Ascending aorta (tissue), 2 donors: ENCODE data around the gene MCC. TPM values are rescaled to one million over a fixed set of nuclear protein-coding genes. Genes with fewer than 3 reads are reported as not detected.

Experiments used
- DNase-seq, 2 donors: peaks; one replicate each; pipeline ENCODE4 v3.0.0-alpha.2; 2019; ENCODE audit warnings: low spot score in 2 of 2
- H3K27ac ChIP-seq, 2 donors: fragments of 200-600 bp; sonication (generic); one replicate each; pipeline ENCODE4 v1.5.1; 2016 to 2017; ENCODE audit warnings: mild to moderate bottlenecking in 1 of 2
- H3K27me3 ChIP-seq: fragments of 200-600 bp; sonication (generic); one replicate; pipeline ENCODE4 v1.5.1; 2017
- H3K36me3 ChIP-seq, 2 donors: fragments of 200-600 bp; sonication (generic); one replicate each; pipeline ENCODE4 v1.5.1; 2016
- H3K4me1 ChIP-seq, 2 donors: fragments of 200-600 bp; sonication (generic); one replicate each; pipeline ENCODE4 v1.5.1; 2016 to 2017; ENCODE audit warnings: mild to moderate bottlenecking in 1 of 2
- H3K4me3 ChIP-seq, 2 donors: fragments of 200-600 bp; sonication (generic); one replicate each; pipeline ENCODE4 v1.5.1; 2016 to 2017; ENCODE audit warnings: mild to moderate bottlenecking in 1 of 2
- H3K9me3 ChIP-seq, 2 donors: fragments of 200-600 bp; sonication (generic); one replicate each; pipeline ENCODE4 v1.5.1; 2016
- intact Hi-C: fragments of 100-400 bp; cut with DNase I; formaldehyde crosslinking; loops from one replicate; pipeline ENCODE4 v1.15.1; 2023
- total RNA-seq: library from RNA; depleted of rRNA; stranded (reverse); fragments of >200 nt; gene quantifications from one replicate; pipeline ENCODE4 v1.1.0, GENCODE V29; 2016
- TF ChIP-seq, protein P1 (sequence below), 3 experiments: fragments of 200-600 bp in 2 of 3; fragments of 450-650 bp in 1 of 3; sonication (generic) in 2 of 3; IDR thresholded peaks; one replicate each; pipeline ENCODE4 v1.5.1; 2016 to 2019; ENCODE audit warnings: antibody characterized with exemption in 3 of 3, mild to moderate bottlenecking in 1 of 3, moderate library complexity in 1 of 3

The MCC gene
- total RNA-seq, 1 donor from 2014 or later, result 67.9 TPM

DNA sequence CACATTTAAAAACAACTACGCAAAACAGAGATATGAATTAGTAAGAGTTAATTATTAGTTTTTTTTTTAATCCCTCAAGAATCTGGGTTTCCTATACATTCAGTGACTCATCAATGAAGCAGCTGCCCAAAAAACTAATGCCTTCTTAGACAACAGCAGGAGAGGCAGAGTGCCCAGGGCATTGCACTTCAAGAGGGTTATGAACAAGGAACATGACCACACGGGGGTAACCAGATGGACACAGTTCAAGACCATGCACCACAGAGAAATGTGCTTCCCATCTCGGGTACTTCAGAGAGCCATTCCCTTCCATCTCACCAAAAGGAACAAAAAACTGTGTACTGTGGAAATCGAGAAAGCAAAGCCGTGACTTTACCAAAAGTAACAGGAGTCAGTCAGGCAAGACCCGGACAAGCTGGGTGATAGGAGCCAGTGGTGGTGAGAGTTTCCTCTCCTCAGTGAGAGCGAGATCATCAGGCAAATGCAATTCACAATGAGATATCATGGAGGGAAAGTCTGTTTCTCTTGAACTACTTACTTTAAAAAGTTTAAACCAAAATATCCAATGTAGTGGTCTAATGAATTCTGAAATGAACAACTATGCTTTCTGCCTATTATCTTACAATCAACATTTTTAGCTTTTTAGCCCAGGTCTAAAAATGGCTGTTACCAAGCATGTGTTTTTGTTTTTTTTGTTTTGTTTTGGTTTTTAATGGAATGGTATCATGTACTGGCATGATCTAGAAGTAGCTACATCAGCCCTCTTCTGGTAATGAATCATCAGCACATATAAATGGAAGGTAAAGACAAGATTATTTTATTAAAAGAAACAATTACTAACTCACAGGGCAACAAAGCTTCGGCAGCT, 245.5 kb downstream of the MCC start:
- H3K9me3 ChIP-seq, result no peaks in the 10 kb centered on the region
- TF ChIP-seq, protein P1, sequence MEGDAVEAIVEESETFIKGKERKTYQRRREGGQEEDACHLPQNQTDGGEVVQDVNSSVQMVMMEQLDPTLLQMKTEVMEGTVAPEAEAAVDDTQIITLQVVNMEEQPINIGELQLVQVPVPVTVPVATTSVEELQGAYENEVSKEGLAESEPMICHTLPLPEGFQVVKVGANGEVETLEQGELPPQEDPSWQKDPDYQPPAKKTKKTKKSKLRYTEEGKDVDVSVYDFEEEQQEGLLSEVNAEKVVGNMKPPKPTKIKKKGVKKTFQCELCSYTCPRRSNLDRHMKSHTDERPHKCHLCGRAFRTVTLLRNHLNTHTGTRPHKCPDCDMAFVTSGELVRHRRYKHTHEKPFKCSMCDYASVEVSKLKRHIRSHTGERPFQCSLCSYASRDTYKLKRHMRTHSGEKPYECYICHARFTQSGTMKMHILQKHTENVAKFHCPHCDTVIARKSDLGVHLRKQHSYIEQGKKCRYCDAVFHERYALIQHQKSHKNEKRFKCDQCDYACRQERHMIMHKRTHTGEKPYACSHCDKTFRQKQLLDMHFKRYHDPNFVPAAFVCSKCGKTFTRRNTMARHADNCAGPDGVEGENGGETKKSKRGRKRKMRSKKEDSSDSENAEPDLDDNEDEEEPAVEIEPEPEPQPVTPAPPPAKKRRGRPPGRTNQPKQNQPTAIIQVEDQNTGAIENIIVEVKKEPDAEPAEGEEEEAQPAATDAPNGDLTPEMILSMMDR (IDR thresholded peaks at IDR 0.05), result no peak
- no peaks in the 10 kb centered on the region for H3K4me1 ChIP-seq
- H3K27me3 ChIP-seq, result no peaks in the 10 kb centered on the region
- no peak overlapping the region for H3K4me3 ChIP-seq
- intact Hi-C loops, result no loop called here
- no peaks in the 10 kb centered on the region for H3K36me3 ChIP-seq
- H3K27ac ChIP-seq, result no peak overlapping the region
- no peak for DNase-seq

DNA sequence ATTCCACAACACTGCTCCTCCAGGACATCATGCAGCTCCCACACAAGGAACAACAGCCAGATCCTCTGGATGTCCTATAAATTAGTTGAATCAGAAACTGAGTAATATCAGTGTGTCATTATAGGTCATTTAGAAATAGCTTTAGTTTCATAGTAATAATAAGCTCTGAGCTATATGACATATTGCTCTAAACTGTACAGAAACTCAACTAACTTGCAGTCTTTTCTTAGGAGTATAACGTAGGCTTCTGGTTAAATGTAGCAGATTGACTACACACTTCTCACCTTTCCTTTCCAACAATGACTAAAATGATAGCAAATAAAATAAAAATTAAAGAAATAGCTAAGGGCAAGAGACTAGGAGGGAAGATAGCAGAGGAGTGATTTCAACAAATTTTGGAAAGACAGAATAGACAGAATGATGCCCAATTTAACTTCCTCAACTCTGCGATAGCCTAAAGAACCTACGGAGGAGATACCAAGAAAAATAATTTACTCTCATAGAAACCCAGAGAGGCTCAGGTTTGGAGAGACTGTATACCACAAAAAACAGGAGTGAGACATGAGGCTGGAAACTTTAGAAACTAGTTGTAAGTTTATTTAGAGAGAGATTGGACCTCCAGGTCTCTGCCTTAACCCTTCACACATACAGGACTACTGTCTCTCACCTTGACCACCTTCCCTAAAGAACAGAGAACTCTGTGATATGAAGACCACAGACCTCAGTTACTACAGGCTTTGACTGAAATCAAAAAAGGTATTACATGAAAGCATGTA, 247.1 kb downstream of the MCC start:
- no peak for DNase-seq
- intact Hi-C loops, result no loop called here
- Histone ChIP-seq H3K4me1 (no peaks in the 10 kb centered on the region), H3K36me3 (no peaks in the 10 kb centered on the region), H3K9me3 (no peaks in the 10 kb centered on the region), H3K27me3 (no peaks in the 10 kb centered on the region), H3K27ac (no peak overlapping the region), H3K4me3 (no peak overlapping the region)
- TF ChIP-seq, protein P1 (IDR thresholded peaks at IDR 0.05), result no peak

DNA sequence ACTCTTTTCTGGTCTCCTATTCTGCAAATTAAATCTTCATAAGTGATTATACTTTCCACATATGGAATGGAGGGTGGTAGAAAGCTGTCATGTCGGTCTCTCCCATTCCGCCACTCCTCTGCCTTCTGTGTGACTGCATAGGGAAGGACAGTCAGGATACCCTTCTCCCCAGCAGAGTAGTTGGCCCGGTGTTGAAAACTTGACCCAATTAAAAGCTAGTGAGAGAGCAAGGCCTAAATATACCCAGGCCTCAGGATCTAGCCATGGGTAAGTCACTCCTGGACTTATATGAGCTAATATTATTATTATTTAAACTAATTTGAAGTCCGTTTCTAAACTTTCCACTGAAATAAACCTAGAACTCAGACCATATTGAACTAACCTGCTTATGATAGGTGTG, 248.2 kb downstream of the MCC start:
- H3K27ac ChIP-seq, result no peak overlapping the region
- intact Hi-C loops, result no loop called here
- TF ChIP-seq, protein P1 (IDR thresholded peaks at IDR 0.05), result no peak

DNA sequence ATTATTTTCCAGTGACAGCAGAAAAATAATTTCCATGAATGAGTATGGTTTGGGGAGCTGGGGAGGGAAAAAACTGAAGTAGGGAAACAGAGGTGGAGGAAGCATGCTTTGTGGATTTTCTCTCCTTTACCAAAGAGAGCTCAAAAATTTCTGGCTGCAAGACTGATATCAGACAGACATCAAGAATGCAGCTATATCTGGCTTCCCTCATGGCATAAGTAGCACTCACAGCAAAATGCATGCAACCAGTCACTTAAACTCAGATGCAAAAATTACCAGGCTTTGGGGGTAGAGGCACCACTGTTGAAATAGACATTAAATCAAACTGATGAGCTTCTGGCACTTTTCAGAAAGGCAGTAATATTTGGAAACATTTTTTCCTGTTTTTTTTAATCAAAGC, 250.4 kb downstream of the MCC start:
- Histone ChIP-seq H3K4me3 (no peak overlapping the region), H3K4me1 (no peaks in the 10 kb centered on the region), H3K27ac (no peak overlapping the region), H3K9me3 (no peaks in the 10 kb centered on the region), H3K36me3 (no peaks in the 10 kb centered on the region), H3K27me3 (no peaks in the 10 kb centered on the region)
- TF ChIP-seq, protein P1 (IDR thresholded peaks at IDR 0.05), result no peak
- intact Hi-C loops, result no loop called here
- no peak for DNase-seq

More for the DNA sequence above, 248.2 kb downstream of the MCC start:
- no peaks in the 10 kb centered on the region for H3K27me3 ChIP-seq
- H3K36me3 ChIP-seq, result no peaks in the 10 kb centered on the region
- H3K4me1 ChIP-seq, result no peaks in the 10 kb centered on the region
- no peaks in the 10 kb centered on the region for H3K9me3 ChIP-seq
- no peak for DNase-seq
- H3K4me3 ChIP-seq, result no peak overlapping the region

DNA sequence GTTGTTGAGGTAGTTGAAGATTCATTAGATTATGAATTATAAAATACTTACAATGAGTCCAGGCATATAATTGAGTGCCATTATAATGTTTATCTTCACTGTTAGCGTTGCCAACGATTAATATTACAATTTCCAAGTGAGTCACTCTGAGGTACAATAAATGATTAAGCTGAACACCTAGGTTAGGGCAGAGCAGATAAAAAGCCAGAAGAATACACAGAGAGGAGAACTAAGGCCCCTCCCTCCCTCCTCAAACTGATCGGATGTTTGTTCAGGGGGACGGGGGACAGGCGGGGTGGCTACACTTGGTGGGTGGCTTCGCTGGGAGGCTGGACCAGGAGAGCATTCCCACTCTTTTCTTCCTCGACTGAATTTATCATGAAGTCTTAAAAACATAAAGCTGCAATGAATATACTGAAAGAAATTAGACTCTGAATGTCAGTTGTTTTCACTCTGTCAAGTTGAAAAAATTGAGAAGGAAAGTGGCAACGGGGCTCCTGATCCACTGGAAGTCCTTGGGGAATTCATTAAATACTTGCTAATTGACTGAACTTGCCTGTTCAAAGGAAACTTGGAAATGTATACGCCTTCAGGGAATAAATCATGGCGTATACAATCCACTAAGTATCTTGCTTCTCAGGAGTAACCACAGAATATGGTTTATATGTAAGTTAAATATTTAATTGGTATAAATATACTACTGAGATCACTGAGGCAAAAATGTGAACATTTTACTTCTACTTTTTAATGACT, 251.5 kb downstream of the MCC start:
- no peak overlapping the region for H3K4me3 ChIP-seq
- DNase-seq, result no peak

More for the DNA sequence above, 251.5 kb downstream of the MCC start:
- TF ChIP-seq, protein P1 (IDR thresholded peaks at IDR 0.05), result no peak
- Histone ChIP-seq H3K9me3 (no peaks in the 10 kb centered on the region), H3K4me1 (peaks cover 0 to 4% of the 10 kb centered on the region in 2 donors), H3K27me3 (no peaks in the 10 kb centered on the region), H3K36me3 (no peaks in the 10 kb centered on the region), H3K27ac (no peak overlapping the region)
- intact Hi-C loops, result no loop called here
